IPS-18a (cell line): Measurements from ENCODE around the gene PIEZO1.

Source experiments
- H3K27ac ChIP-seq: one replicate; pipeline ENCODE4 v1.5.1; 2013; ENCODE audit warnings: low read length
- H3K27me3 ChIP-seq: one replicate; pipeline ENCODE4 v1.6.1; 2013; ENCODE audit warnings: mild to moderate bottlenecking, low read length; ENCODE audit not compliant: control insufficient read depth, insufficient read depth
- H3K36me3 ChIP-seq: one replicate; pipeline ENCODE4 v1.6.1; 2013; ENCODE audit warnings: low read depth, low read length; ENCODE audit not compliant: control insufficient read depth
- H3K4me1 ChIP-seq: one replicate; pipeline ENCODE4 v1.6.1; 2013; ENCODE audit warnings: low read depth, low read length; ENCODE audit not compliant: control insufficient read depth
- H3K4me3 ChIP-seq: one replicate; pipeline ENCODE4 v1.5.1; 2013; ENCODE audit warnings: low read length
- H3K9ac ChIP-seq: one replicate; pipeline ENCODE4 v1.6.1; 2013; ENCODE audit warnings: mild to moderate bottlenecking, low read length, moderate library complexity
- H3K9me3 ChIP-seq: one replicate; pipeline ENCODE4 v1.6.1; 2013; ENCODE audit warnings: low read depth, low read length; ENCODE audit not compliant: control insufficient read depth

PIEZO1 gene

DNA sequence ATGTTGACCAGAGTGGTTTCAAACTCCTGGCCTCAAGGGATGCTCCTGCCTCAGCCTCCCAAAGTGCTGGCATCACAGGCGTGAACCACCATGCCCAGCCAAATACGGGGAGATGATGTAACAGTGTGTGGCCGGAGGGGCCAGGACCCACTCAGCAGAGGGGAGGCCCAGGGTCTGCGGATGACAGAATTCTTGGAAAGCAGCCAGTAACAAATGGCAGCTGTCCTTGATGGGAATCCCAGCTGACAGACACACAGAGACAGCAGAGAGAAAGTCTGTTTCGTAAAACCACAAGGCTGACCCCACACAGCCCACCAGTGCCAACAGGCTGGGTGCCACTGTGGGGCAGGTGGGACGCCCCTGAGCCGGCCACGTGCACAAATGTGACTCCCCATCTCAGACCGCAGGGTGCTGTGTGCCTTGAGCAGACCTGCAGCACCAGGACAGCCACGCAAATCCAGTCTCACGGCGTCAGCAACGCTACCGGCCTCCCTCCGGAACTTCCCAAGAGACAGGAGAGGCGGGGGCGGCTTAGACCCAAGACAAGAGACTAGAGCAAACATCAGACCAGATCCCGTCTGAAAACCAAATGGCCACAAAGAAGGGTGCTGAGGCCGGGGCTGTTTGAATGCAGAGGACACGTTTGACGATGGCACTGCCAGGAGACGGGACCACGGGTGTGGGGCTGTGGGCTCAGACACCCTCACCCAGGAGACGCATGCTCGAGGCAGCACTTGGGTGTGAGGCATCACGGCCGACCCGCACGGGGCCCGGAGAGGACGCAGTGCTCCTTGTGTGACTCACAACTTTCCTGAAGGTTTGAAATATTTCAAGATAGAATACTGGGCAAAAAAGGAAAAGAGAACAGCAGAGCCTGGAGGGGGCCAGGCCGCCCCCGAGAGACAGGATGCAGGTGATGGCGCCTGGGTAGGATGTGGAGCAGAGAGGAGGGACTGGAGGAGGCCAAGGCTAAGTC lies 54.1 kb downstream of the PIEZO1 start:
- no peak overlapping the region for H3K9ac ChIP-seq
- H3K4me3 ChIP-seq = no peak overlapping the region
- no peaks in the 10 kb centered on the region for H3K4me1 ChIP-seq
- no peaks in the 10 kb centered on the region for H3K9me3 ChIP-seq
- H3K36me3 ChIP-seq = peaks cover 6% of the 10 kb centered on the region
- no peaks in the 10 kb centered on the region for H3K27me3 ChIP-seq
- H3K27ac ChIP-seq = no peak overlapping the region

DNA sequence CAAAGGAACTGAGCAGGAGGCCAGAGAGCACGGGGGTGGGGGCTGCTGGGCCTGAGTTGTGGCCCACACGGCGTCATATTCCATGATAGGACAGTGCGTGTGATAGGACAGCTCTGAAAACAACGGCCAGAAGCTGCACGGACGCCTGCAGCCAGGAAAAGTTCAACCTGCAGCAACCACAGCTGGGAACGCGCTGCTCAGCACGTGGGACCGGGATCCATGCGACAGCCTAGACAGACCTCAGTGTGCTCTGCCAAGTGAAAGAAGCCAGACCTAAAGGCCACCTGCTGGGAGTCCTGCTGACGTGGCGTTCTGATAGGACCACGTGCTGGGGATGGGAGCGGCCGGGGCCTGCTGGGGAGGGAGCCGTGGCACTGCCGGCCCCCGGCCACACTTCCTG lies 57.1 kb downstream of the PIEZO1 start:
- H3K9me3 ChIP-seq = no peaks in the 10 kb centered on the region
- no peaks in the 10 kb centered on the region for H3K27me3 ChIP-seq
- no peak overlapping the region for H3K9ac ChIP-seq
- H3K36me3 ChIP-seq = no peaks in the 10 kb centered on the region
- H3K27ac ChIP-seq = no peak overlapping the region
- H3K4me3 ChIP-seq = no peak overlapping the region
- no peaks in the 10 kb centered on the region for H3K4me1 ChIP-seq

DNA sequence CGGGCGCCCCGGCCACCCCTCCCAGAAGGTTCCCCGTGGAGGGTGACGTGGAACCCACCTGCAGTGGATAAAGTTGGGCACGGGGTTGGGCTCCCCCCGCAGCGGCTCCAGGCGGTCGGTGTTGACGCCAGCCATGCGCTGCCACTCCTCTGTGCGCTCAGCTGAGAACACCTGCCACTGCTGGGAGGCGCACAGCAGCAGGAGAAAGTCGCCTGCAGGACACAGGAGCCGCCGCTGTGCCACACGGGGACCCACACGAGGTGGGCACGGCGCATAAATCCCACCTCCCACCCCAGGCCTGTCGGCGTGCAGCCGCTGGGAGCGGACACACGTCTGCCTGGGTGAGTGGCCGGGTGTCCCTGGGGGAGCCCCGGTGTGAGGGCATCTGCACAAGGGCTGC lies 58.0 kb downstream of the PIEZO1 start:
- Histone ChIP-seq H3K36me3 (no peaks in the 10 kb centered on the region), H3K4me1 (no peaks in the 10 kb centered on the region), H3K27ac (no peak overlapping the region), H3K27me3 (no peaks in the 10 kb centered on the region), H3K9ac (no peak overlapping the region), H3K9me3 (no peaks in the 10 kb centered on the region), H3K4me3 (no peak overlapping the region)

DNA sequence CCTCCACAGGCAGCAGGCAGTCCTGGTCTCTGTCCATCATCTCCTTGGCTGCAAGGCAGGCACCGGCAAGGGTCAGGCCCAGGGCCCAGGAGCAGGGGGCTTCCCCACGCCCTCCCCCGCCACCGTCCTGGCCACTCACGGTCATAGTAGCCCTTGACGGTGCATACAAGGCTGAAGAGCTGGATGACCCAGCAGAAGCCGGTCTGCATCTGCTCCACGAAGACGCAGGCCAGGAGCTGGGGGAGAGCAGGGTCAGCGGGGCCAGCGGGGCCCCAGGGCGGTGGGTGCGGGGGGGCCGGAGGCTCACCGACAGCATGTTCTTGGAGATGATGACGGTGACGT lies 58.6 kb downstream of the PIEZO1 start:
- no peak overlapping the region for H3K27ac ChIP-seq
- H3K4me1 ChIP-seq = no peaks in the 10 kb centered on the region
- no peaks in the 10 kb centered on the region for H3K9me3 ChIP-seq
- no peaks in the 10 kb centered on the region for H3K36me3 ChIP-seq
- no peaks in the 10 kb centered on the region for H3K27me3 ChIP-seq
- no peak overlapping the region for H3K4me3 ChIP-seq
- H3K9ac ChIP-seq = no peak overlapping the region

DNA sequence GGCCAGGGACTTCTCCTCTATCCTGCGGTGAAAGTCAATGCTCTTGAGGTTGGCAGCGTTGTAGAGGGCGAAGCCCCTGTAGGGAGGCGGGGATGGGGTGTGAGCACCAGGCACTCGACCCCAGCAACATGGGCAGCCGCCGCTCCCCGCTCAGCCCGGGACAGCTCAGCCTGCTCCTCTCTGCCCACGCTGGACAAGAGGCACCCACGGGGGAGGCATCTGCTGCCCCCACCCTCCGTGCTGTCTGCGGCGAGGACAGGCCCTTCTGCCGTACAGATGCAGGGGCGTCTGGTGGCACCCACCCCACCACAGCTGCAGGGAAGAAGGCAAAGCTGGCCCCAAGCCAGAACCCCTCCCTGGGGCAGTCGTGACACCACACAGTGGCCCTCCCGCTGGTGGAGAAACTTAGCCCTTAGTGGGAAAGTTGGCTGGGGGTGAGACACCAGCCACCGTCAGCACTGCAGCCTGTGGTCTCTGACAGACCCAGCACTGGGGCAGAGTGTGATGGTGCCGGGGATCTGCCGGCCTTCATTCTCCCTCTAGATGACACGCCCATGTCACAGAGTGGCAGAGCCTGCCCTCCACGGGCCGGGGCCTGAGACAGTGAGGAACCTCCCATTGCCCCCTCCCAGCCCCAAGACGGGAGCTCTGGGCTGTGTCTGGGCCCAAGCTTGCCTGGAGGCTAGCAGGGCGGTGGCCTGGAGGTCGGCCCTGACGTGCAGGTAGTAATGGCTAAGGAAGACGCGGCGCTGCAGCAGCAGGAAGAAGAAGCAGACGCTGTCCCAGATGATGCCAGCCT lies 59.2 kb downstream of the PIEZO1 start:
- H3K9me3 ChIP-seq = no peaks in the 10 kb centered on the region
- H3K4me1 ChIP-seq = no peaks in the 10 kb centered on the region
- no peaks in the 10 kb centered on the region for H3K36me3 ChIP-seq
- H3K27ac ChIP-seq = no peak overlapping the region
- no peak overlapping the region for H3K9ac ChIP-seq
- H3K4me3 ChIP-seq = no peak overlapping the region
- no peaks in the 10 kb centered on the region for H3K27me3 ChIP-seq

DNA sequence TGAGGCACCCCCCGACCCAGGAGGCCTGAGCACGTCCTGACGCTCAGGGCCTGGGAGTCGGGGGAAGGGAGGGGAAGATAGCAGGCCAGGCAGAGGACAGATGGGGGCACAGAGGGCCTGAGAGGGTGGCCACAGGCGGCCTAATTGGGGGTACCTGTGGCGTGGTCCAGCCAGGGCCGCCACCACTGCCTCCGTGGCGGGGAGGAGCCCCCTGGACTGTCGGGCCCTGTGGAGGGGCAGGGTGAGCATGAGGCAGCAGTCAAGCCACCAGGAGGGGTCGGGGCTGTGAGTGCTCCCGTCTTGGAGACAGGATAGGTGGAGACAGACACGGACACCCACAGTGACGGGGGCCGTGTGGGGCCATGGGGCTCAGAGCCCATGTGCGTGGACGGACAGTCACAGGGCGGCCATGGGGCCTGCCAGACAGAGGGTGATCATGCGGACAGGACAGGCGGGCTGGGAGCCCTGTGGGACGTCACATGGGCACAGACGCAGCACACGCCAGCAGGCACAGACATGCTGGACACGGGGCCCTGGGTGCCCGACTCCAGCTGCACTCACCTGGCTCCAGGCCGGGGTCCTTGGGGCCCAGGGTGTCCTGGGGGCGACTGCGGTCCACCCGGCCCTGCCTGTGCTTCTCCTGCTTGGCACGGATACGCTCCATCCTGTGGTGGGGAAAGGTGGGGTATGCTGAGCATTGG lies 60.0 kb downstream of the PIEZO1 start:
- Histone ChIP-seq H3K4me1 (no peaks in the 10 kb centered on the region), H3K36me3 (no peaks in the 10 kb centered on the region), H3K9ac (no peak overlapping the region), H3K27ac (no peak overlapping the region), H3K4me3 (no peak overlapping the region), H3K27me3 (no peaks in the 10 kb centered on the region), H3K9me3 (no peaks in the 10 kb centered on the region)

DNA sequence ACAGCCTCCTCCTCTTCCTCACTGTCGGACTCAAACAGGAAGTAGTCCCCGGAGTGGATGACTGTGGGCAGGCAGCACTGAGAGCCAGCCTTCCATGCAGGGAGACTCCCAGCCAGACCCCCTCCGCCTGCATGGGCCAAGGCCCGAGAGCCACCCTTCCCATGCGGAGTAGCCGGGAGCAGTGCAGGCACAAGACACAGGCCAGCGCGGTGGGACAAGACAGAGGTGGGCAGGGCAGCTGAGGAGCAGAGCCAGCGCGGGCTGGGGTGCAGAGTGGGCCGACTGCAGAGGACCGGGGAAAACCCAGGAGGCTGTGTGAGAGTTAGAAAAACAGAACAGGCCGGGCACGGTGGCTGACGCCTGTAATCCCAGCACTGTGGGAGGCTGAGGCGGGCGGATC lies 61.1 kb downstream of the PIEZO1 start:
- Histone ChIP-seq H3K27me3 (no peaks in the 10 kb centered on the region), H3K27ac (no peak overlapping the region), H3K36me3 (peaks cover 3% of the 10 kb centered on the region), H3K9ac (no peak overlapping the region), H3K9me3 (no peaks in the 10 kb centered on the region), H3K4me3 (no peak overlapping the region), H3K4me1 (no peaks in the 10 kb centered on the region)

DNA sequence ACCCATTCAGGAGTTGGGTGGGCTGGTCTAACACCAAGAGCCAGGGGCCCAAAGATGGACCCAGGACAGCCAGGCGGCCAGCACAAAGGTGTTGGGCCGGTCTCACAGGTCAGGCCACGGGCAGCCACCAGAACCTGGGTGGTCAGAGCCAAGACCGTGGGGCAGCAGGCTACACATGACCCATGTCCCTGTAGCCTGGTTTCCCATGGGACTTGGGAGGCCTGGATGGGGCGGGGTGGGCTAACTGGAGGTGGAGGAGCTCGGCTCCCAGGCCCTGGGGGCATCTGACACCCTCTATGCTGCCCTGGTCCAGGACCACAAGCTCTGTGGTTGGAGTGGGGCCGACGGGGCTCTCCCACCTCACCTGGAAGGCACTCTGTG lies 61.5 kb downstream of the PIEZO1 start:
- Histone ChIP-seq H3K9ac (no peak overlapping the region), H3K27me3 (no peaks in the 10 kb centered on the region), H3K4me3 (no peak overlapping the region), H3K4me1 (no peaks in the 10 kb centered on the region), H3K27ac (no peak overlapping the region), H3K36me3 (peaks cover 3% of the 10 kb centered on the region), H3K9me3 (no peaks in the 10 kb centered on the region)

DNA sequence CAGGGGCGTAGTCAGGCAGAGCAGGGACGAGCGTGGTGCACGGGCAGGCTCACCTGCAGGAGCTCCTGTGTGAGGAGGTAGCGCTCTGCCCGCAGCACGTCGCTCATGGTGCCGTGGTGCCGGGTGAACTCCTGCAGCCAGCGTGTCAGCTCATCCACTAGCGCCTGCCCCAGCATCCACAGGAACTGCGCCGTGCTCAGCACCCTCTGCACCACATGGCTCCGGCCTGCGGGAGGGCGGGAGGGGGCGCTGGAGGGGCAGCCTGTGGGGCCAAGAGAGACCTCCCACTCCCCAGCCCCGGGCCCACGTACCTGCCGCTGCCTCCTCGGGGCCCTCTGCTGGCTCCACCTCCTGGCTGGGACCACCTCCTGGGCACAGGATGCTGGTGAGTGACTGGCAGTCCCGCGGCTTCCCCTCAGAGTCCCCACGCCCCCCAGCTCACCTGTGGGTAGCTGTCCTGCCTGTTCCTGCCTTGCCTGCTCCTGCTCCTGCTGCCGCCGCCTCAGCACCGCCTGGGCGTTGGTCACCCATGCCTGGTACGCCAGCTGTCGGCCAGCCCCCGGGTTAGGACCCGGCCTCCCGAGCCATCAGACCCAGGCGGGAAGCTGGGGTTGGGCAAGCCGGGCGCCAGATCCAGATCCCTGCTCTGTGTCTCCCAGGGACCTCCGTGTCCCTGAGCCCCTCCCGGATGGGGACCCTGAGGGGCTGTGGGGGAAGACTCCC lies 62.1 kb downstream of the PIEZO1 start:
- peaks cover 3% of the 10 kb centered on the region for H3K36me3 ChIP-seq

DNA sequence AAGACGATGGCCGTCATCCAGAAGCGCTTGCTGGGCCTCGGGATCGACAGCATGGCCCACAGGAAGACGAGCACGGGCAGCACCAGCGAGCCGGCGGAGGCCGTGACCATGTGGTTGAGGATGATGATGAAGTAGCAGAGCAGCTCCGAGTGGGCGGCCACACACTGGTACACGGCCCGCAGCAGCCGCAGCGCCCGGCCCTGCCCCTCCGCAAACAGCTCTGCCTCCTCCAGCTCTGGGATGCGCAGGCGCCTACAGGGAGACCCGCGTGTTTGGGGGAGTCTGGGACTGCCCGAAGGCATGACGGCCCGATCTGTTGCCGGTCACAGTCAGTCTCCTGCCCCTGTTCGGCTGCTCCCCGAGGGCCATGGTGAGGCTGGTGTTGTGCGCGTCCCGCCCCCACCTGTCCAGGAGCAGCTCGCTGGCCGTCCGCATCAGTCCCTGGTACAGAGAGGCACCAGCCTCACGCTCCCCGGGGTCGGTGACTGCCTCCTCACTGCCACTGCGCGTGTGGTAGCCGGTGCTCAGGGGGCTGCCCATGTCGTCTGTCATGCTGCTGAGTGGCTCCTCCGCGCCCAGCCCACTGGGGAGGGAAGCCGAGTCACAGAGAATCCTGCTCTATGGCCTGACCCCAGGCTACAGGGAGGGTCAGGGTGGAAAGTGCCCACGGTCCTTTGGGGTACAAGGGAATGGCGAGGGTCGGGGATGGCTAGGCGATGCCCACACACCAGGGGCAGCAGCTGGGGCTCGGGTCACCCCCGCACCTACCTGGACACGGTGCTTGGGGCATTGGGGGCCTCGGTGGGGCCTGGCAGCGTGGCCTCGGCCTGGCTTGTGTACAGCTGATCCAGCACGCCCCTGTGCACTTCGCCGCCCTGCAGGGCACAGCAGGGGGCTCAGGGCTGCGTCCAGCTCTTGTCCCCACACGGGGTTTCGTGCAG lies 62.9 kb downstream of the PIEZO1 start:
- Histone ChIP-seq H3K4me3 (no peak overlapping the region), H3K27me3 (no peaks in the 10 kb centered on the region), H3K4me1 (no peaks in the 10 kb centered on the region), H3K27ac (no peak overlapping the region), H3K9ac (no peak overlapping the region), H3K9me3 (no peaks in the 10 kb centered on the region), H3K36me3 (peaks cover 5% of the 10 kb centered on the region)

More for the DNA sequence above, 62.1 kb downstream of the PIEZO1 start:
- no peaks in the 10 kb centered on the region for H3K27me3 ChIP-seq
- H3K9ac ChIP-seq = no peak overlapping the region
- no peaks in the 10 kb centered on the region for H3K9me3 ChIP-seq
- no peak overlapping the region for H3K4me3 ChIP-seq
- no peak overlapping the region for H3K27ac ChIP-seq
- no peaks in the 10 kb centered on the region for H3K4me1 ChIP-seq
